ENCODE results near the gene ZNF318.

The ZNF318 gene

GRCh38 chr6:43297644-43298564 is 71.5 kb downstream of the ZNF318 start, which contains the start of gene SLC22A7:
SLC22A7 (plus strand) TSS chr6:43298260; CDS start chr6:43298359, 99 bp downstream.
- no peak for DNase-seq

- no peak for DNase-seq
Observed at GRCh38 chr6:43296780-43297497, 72.5 kb downstream of the ZNF318 start.

GRCh38 chr6:43295456-43295855 is 74.0 kb downstream of the ZNF318 start:
- DNase-seq = no peak

GRCh38 chr6:43294536-43294935 is 74.9 kb downstream of the ZNF318 start:
- no peak for DNase-seq

- DNase-seq = no peak
Observed at GRCh38 chr6:43293698-43294097, 75.7 kb downstream of the ZNF318 start.

GRCh38 chr6:43292763-43293318 is 76.6 kb downstream of the ZNF318 start:
- DNase-seq = no peak

- DNase-seq = no peak
Observed at GRCh38 chr6:43292341-43292740, 77.1 kb downstream of the ZNF318 start.

GRCh38 chr6:43291708-43292107 is 77.7 kb downstream of the ZNF318 start:
- no peak for DNase-seq

GRCh38 chr6:43290905-43291355 is 78.5 kb downstream of the ZNF318 start:
- no peak for DNase-seq

GRCh38 chr6:43290339-43290904 is 79.0 kb downstream of the ZNF318 start:
- no peak for DNase-seq

- no peak for DNase-seq
Observed at GRCh38 chr6:43287717-43288679, 81.4 kb downstream of the ZNF318 start.

GRCh38 chr6:43286980-43287716 is 82.3 kb downstream of the ZNF318 start:
- DNase-seq = no peak

GRCh38 chr6:43286456-43286979 is 82.9 kb downstream of the ZNF318 start:
- no peak for DNase-seq
